ENCODE data around the gene CCN5. TPM values are rescaled to one million over a fixed set of nuclear protein-coding genes. Genes with fewer than 3 reads are reported as not detected.

Gene CCN5
- total RNA-seq, 1 donor from 2014 or later = not detected

Other genes with a start within 250 kb of the CCN5 start
- gene TTPAL, start 239.5 kb upstream of the CCN5 start, total RNA-seq = 23.8 and 29.2 TPM in 2 replicates
- 82.0 and 82.4 TPM in 2 replicates for gene SERINC3, start 193.3 kb upstream of the CCN5 start, total RNA-seq
- gene PKIG, start 132.8 kb upstream of the CCN5 start, total RNA-seq = 3.9 and 4.4 TPM in 2 replicates
- gene ADA, start 63.7 kb upstream of the CCN5 start, total RNA-seq = 98.8 and 105 TPM in 2 replicates
- 0.15 and 0.25 TPM in 2 replicates for gene KCNK15, start 30.5 kb downstream of the CCN5 start, total RNA-seq
- gene RIMS4, start 95.2 kb downstream of the CCN5 start, total RNA-seq = not detected in 2 replicates
- gene YWHAB, start 170.3 kb downstream of the CCN5 start, total RNA-seq = 273 and 278 TPM in 2 replicates
- gene PABPC1L, start 194.7 kb downstream of the CCN5 start, total RNA-seq = 51.8 and 53.6 TPM in 2 replicates
- 22.2 and 22.3 TPM in 2 replicates for gene TOMM34, start 245.0 kb downstream of the CCN5 start, total RNA-seq

All from T-helper 1 cell treated with Interleukin-12 subunit alpha and Interleukin-12 subunit beta and Interleukin-4 antibody, amounts not matched to agents 30 ng/mL and 1 ng/mL, for 36 hours (primary cell).